GM13977 (cell line): ENCODE measurements around the gene PTGER1.
A peak's percentile ranks its signal among the peaks of the same experiment; 100 is the strongest.

Source experiments
- DNase-seq: peaks from one replicate; pipeline ENCODE4 v3.0.0; 2012; ENCODE audit warnings: low spot score
- in situ Hi-C: fragments of 300-500 bp; cut with MboI; formaldehyde crosslinking; loops from one replicate; pipeline ENCODE4 v1.12.0; 2022; ENCODE audit warnings: low sequenced_read_pairs, low pct_unique_long_range_greater_than_20kb, mixed read lengths, inconsistent platforms; ENCODE audit not compliant: unreplicated experiment
- TF ChIP-seq, protein P1 (sequence below): IDR thresholded peaks from 2 replicates; pipeline ENCODE4 v1.5.1; 2012; ENCODE audit warnings: mild to moderate bottlenecking, control low read depth; ENCODE audit not compliant: insufficient read depth; ENCODE audit errors: extremely low read depth, missing control alignments

The PTGER1 gene

DNA sequence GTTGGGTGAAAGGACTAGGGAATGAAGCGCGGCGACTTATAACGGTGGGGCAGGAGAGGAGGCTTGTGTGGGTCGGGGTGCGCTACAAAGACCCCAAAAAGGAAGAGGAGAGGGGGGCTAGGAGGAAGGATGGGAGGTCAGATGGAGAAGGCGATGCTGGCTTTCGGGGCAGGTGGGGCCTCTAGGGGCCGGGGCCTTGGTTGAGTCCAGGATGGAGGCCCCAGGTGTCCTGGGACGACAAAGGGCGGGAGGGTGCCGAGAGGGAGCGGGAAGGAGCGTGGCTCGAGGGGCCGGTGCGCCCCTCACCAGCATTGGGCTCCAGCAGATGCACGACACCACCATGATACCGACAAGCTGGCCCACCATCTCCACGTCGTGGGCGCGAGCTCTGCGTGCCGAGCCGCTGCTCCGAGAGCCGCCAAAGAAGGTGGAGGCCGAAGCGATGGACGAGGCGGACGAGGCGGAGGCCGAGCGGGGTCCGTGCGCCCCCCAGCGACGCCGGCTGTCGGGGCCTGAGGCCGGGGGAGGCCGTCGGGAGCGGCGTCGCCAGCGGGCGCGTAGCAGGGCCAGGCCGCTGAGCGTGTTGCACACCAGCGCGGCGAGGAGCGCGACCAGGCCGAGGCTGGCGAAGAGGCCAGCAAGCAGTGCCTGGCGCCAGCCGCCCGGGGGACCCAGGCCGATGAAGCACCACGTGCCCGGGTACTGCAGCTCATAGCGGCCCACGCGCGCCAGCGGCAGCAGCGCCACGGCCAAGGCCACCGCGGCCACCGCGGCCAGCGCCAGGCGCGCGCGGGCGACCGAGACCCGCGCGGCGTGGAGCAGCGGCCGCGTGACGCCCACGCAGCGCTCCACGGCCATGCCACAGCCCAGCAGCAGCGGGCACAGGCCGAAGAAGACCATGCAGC is 1.8 kb downstream of the PTGER1 start:
- peak; percentile 66 for DNase-seq
- in situ Hi-C loops, result no loop called here
- TF ChIP-seq, protein P1, sequence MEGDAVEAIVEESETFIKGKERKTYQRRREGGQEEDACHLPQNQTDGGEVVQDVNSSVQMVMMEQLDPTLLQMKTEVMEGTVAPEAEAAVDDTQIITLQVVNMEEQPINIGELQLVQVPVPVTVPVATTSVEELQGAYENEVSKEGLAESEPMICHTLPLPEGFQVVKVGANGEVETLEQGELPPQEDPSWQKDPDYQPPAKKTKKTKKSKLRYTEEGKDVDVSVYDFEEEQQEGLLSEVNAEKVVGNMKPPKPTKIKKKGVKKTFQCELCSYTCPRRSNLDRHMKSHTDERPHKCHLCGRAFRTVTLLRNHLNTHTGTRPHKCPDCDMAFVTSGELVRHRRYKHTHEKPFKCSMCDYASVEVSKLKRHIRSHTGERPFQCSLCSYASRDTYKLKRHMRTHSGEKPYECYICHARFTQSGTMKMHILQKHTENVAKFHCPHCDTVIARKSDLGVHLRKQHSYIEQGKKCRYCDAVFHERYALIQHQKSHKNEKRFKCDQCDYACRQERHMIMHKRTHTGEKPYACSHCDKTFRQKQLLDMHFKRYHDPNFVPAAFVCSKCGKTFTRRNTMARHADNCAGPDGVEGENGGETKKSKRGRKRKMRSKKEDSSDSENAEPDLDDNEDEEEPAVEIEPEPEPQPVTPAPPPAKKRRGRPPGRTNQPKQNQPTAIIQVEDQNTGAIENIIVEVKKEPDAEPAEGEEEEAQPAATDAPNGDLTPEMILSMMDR, result peak; percentile 13

DNA sequence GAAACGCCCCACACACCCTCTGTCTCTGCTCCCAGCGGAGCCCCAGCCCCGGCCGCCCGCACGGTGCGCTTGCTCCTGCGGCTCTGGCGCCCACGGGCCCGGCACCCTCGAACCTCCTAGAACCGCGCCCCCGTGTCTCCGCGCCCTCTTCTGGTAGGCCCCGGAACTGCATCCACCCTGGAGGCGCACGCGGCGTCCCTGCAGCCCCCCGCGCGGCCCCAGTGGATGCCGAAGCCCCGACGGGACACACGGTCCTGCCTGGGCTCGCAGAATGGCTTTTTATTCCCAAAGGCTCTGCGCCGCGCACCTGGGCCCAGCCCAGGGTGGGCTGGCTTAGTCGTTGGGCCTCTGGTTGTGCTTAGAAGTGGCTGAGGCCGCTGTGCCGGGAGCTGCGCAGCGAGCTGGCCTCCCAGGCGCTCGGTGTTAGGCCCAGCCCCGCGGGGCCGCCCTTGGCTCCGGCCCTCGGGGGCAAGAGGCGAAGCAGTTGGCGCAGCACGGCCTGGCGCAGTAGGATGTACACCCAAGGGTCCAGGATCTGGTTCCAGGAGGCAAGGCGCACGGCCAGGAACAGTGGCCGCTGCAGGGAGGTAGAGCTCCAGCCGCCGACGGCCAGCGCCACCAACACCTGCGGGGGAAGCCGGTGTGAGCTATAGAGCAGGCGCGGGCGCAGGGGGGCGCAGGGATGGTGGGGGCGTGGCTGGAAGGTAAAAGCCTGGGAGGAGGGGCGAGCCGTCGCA is 2.8 kb downstream of the PTGER1 start:
- TF ChIP-seq, protein P1, result peak; percentile 97
- in situ Hi-C loops, result no loop called here
- DNase-seq, result peak; percentile 96

DNA sequence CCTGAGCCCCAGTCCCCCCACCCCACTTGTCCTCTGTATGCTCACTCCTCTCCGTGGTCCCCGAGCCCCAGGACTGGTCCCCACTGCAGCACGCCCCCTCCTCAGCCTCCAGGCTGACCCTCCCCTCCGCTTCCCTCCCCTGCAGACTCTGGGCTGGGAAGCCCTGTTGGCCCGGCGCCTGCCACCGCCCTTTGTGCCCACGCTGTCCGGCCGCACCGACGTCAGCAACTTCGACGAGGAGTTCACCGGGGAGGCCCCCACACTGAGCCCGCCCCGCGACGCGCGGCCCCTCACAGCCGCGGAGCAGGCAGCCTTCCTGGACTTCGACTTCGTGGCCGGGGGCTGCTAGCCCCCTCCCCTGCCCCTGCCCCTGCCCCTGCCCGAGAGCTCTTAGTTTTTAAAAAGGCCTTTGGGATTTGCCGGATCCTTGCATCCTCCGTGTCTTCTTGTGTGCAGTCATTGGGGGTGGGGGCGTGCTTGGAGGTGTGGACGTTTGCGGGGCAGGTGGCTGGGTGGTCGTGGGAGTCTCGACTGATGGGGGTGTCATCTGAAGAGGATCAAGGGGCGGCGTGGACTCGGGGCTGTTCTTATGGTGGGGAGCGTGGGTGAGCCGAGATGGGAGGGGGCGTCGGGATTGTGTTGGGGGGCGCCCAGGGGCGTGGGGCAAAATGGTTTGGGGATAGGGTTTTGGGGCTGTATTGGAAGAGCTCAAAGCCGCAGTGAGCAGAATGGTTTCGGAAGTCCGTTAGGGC is 3.5 kb downstream of the PTGER1 start:
- peak; percentile 26 for DNase-seq
- in situ Hi-C loops, result no loop called here
- TF ChIP-seq, protein P1, result no peak

DNA sequence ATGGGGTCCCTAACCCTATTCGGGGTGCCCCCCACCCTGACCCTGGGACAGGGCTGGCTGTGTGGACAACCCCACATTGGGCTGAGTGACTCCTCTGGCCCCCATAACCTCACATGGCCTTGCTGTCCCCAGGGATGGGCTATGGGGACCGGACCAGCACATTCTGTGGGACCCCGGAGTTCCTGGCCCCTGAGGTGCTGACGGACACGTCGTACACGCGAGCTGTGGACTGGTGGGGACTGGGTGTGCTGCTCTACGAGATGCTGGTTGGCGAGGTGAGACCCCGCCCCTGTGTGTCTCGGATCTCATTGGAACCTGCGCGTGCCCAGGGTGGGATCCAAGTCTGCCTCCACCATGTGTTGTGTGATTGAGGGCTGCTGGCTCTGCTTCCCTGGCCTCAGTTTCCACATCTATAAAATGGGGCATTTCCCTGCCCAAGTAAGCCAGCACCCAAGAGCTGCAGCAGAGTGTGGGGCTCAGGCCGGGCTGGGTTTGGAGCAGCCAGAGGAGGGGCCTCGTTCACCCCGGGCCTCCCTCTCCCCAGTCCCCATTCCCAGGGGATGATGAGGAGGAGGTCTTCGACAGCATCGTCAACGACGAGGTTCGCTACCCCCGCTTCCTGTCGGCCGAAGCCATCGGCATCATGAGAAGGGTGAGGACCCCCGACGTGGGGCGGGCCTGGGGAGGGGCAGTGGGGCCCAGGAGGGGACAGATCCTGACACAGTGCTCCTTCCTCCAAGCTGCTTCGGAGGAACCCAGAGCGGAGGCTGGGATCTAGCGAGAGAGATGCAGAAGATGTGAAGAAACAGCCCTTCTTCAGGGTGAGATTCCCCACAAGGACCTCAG is 4.9 kb downstream of the PTGER1 start:
- TF ChIP-seq, protein P1, result no peak
- in situ Hi-C loops, result no loop called here
- peak; percentile 20 for DNase-seq

DNA sequence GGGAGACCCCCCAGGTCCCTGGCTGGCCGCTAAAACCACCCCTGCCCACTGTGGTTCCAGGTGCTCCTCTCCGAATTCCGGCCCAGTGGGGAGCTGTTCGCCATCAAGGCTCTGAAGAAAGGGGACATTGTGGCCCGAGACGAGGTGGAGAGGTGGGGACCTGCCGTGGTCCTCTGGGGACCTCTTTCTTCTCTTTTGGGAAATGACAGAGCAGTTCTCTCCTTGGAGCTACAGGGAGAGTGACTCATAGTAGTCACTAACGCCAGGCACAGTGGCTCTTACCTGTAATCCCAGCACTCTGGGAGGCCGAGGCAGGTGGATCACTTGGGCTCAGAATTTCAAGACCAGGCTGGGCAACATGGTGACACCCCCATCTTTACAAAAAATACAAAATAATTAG is 7.3 kb downstream of the PTGER1 start:
- in situ Hi-C loops, result no loop called here
- peak; percentile 26 for DNase-seq
- TF ChIP-seq, protein P1, result peak; percentile 3
